ENCODE data around the gene PPP1R13B. TPM values are rescaled to one million over a fixed set of nuclear protein-coding genes. Genes with fewer than 3 reads are reported as not detected.

Gene PPP1R13B
- total RNA-seq, 1 experiment from 2014 or later = 17.8 TPM

GRCh38 chr14:103749452-103749851 lies 97.9 kb downstream of the PPP1R13B start:
- ChIA-PET POLR2A (no interaction called here), CTCF (no interaction called here), RAD21 (ENCODE audit: low non-redundant PET in 1 of 2, low total read pairs in 2 of 2, uncharacterized antibody in 2 of 2, unreplicated experiment in 2 of 2) (no interaction called here)
- no TSS peak for BruUV-seq (replicated peaks)
- Histone ChIP-seq H4K20me1 (ENCODE audit: insufficient read depth) (no peaks in the 10 kb centered on the region), H3K9me2 (ENCODE audit: insufficient read depth) (no peaks in the 10 kb centered on the region), H3K4me1 (ENCODE audit: control insufficient read depth in 1 of 2, insufficient read depth in 2 of 2, low read length in 2 of 2) (no peaks in the 10 kb centered on the region), H3K36me3 (ENCODE audit: control insufficient read depth in 1 of 2, insufficient read depth in 2 of 2, low read length in 2 of 2) (peaks cover 2 to 4% of the 10 kb centered on the region in 2 experiments; a peak in 2 of 4 replicates), H3K4me2 (ENCODE audit: low read length) (no peak overlapping the region), H3K27ac (ENCODE audit: low read depth, low read length) (no peak overlapping the region), H3K27me3 (ENCODE audit: insufficient read depth, low read length) (no peaks in the 10 kb centered on the region), H3K79me2 (ENCODE audit: insufficient read depth, low read length) (no peaks in the 10 kb centered on the region), H3K9ac (ENCODE audit: low read length) (no peak overlapping the region), H3K4me3 (replicated peaks in 1 of 2; ENCODE audit: low read depth in 1 of 2, low read length in 2 of 2) (no peak overlapping the region), H3K9me3 (ENCODE audit: control insufficient read depth in 1 of 2, insufficient read depth in 1 of 2, low read depth in 1 of 2, low read length in 2 of 2) (no peaks in the 10 kb centered on the region), H2AFZ (ENCODE audit: low read depth, low read length, poor library complexity, severe bottlenecking) (no peak overlapping the region)
- ATAC-seq = no peak
- intact Hi-C loops (cut with micrococcal nuclease) = no loop called here
- no peak for TF ChIP-seq EZH2phosphoT487 (IDR thresholded peaks at IDR 0.05; ENCODE audit: borderline replicate concordance)
- TF ChIP-seq ZNF274 (IDR thresholded peaks at IDR 0.05; ENCODE audit: low read depth, low read length) = no peak
- DNase-seq (ENCODE audit: low read depth, low spot score) = no peak

GRCh38 chr14:103748534-103748857 lies 98.9 kb downstream of the PPP1R13B start:
- TF ChIP-seq ATF3 (IDR thresholded peaks at IDR 0.05) (no peak), EZH2 (IDR thresholded peaks at IDR 0.05) (no peak), ZNF274 (IDR thresholded peaks at IDR 0.05; ENCODE audit: low read depth, low read length) (no peak)
- Histone ChIP-seq H3K9ac (ENCODE audit: low read length) (no peak overlapping the region), H3K79me2 (ENCODE audit: insufficient read depth, low read length) (no peaks in the 10 kb centered on the region), H3K36me3 (ENCODE audit: control insufficient read depth in 1 of 2, insufficient read depth in 2 of 2, low read length in 2 of 2) (no peaks in the 10 kb centered on the region; a peak in 1 of 4 replicates), H2AFZ (ENCODE audit: low read depth, low read length, poor library complexity, severe bottlenecking) (no peak overlapping the region), H3K4me2 (ENCODE audit: low read length) (no peak overlapping the region), H3K4me1 (ENCODE audit: control insufficient read depth in 1 of 2, insufficient read depth in 2 of 2, low read length in 2 of 2) (no peaks in the 10 kb centered on the region), H3K27me3 (ENCODE audit: insufficient read depth, low read length) (no peaks in the 10 kb centered on the region), H3K27ac (ENCODE audit: low read depth, low read length) (no peak overlapping the region), H3K4me3 (replicated peaks in 1 of 2; ENCODE audit: low read depth in 1 of 2, low read length in 2 of 2) (no peak overlapping the region), H4K20me1 (ENCODE audit: insufficient read depth) (no peaks in the 10 kb centered on the region), H3K9me2 (ENCODE audit: insufficient read depth) (no peaks in the 10 kb centered on the region), H3K9me3 (ENCODE audit: control insufficient read depth in 1 of 2, insufficient read depth in 1 of 2, low read depth in 1 of 2, low read length in 2 of 2) (no peaks in the 10 kb centered on the region)
- CTCF ChIA-PET = no interaction called here
- no peak for ATAC-seq
- POLR2A ChIA-PET = no interaction called here
- no peak for DNase-seq (ENCODE audit: low read depth, low spot score)
- intact Hi-C loops (cut with micrococcal nuclease) = no loop called here
- BruUV-seq (replicated peaks) = no TSS peak
- RAD21 ChIA-PET (ENCODE audit: low non-redundant PET in 1 of 2, low total read pairs in 2 of 2, uncharacterized antibody in 2 of 2, unreplicated experiment in 2 of 2) = no interaction called here
